ENCODE data around the gene PDE4A. TPM values are rescaled to one million over a fixed set of nuclear protein-coding genes. Genes with fewer than 3 reads are reported as not detected.

The PDE4A gene
- polyA plus RNA-seq, 3 donors: 4.7 to 14.8 (median 5.8) TPM

- Mint-ChIP-seq H3K4me3 (peak overlapping the region in 1 of 2 donors; percentile 16), H3K27ac (no peak overlapping the region), H3K36me3 (peaks cover 0 to 2% of the 10 kb centered on the region in 2 donors), H3K4me1 (peaks cover 22% of the 10 kb centered on the region), H3K9me3 (peaks cover 0 to 5% (median 0%) of the 10 kb centered on the region in 7 donors), H3K27me3 (ENCODE audit: low read depth in 3 of 3) (peaks cover 4 to 9% (median 5%) of the 10 kb centered on the region in 3 donors)
- Histone ChIP-seq H3K9ac (ENCODE audit: insufficient read depth, low read length, poor library complexity, severe bottlenecking) (no peak overlapping the region), H3K36me3 (replicated peaks in 1 of 2; ENCODE audit: control insufficient read depth in 1 of 2, insufficient read depth in 2 of 2, low read length in 2 of 2) (no peaks in the 10 kb centered on the region), H2AFZ (ENCODE audit: insufficient read depth, low read depth, low read length, poor library complexity, severe bottlenecking) (no peak overlapping the region), H3K9me3 (replicated peaks in 1 of 2; ENCODE audit: control insufficient read depth in 1 of 2, insufficient read depth in 1 of 2, low read length in 2 of 2) (no peaks in the 10 kb centered on the region), H3K27ac (ENCODE audit: low read depth in 1 of 2, low read length in 2 of 2) (no peak overlapping the region), H3K79me2 (ENCODE audit: insufficient read depth, low read length) (peaks cover 7% of the 10 kb centered on the region), H4K20me1 (ENCODE audit: insufficient read depth, low read length) (no peaks in the 10 kb centered on the region), H3K4me3 (replicated peaks in 1 of 3; ENCODE audit: low read depth in 2 of 3, low read length in 3 of 3) (no peak overlapping the region), H3K27me3 (ENCODE audit: control insufficient read depth in 2 of 2, insufficient read depth in 2 of 2, low read length in 2 of 2) (peaks cover 3% of the 10 kb centered on the region in 2 donors), H3K4me1 (ENCODE audit: control insufficient read depth in 1 of 2, insufficient read depth in 2 of 2, low read length in 2 of 2) (peaks cover 19 to 22% of the 10 kb centered on the region in 2 donors), H3K4me2 (replicated peaks; ENCODE audit: extremely low read depth, low read length, poor library complexity, severe bottlenecking) (no peak overlapping the region)
- TF ChIP-seq CTCF (IDR thresholded peaks at IDR 0.05): no peak
- intact Hi-C loops (cut with micrococcal nuclease): loop anchor here (5.0 to 10.0 kb wide), 3 partner anchors 54 to 573 kb away; partner anchors contain the start of gene OLFM2 (in 1 of the 2)
- no peak for DNase-seq
- 98% methylated on average over 11 of the region's 16 CpGs for WGBS (ENCODE audit: insufficient coverage)
These were observed 87.7 kb downstream of the PDE4A start for GRCh38 chr19:10508036-10508435.

GRCh38 chr19:10508707-10509106 is 88.4 kb downstream of the PDE4A start:
- H3K4me1 ChIP-seq (ENCODE audit: control insufficient read depth in 1 of 2, insufficient read depth in 2 of 2, low read length in 2 of 2): peaks cover 14 to 16% of the 10 kb centered on the region in 2 donors
- no peak for DNase-seq
- no peak overlapping the region for H3K4me3 Mint-ChIP-seq
- H3K79me2 ChIP-seq (ENCODE audit: insufficient read depth, low read length): no peaks in the 10 kb centered on the region
- peaks cover 0 to 7% (median 0%) of the 10 kb centered on the region in 7 donors for H3K9me3 Mint-ChIP-seq
- intact Hi-C loops (cut with micrococcal nuclease): loop anchor here (5.0 to 10.0 kb wide), 3 partner anchors 54 to 574 kb away; partner anchors contain the start of gene OLFM2 (in 1 of the 2)
- no peak overlapping the region for H3K4me2 ChIP-seq (replicated peaks; ENCODE audit: extremely low read depth, low read length, poor library complexity, severe bottlenecking)
- no peak overlapping the region for H3K27ac Mint-ChIP-seq
- peaks cover 10% of the 10 kb centered on the region in 2 donors for H3K27me3 ChIP-seq (ENCODE audit: control insufficient read depth in 2 of 2, insufficient read depth in 2 of 2, low read length in 2 of 2)
- H3K36me3 ChIP-seq (replicated peaks in 1 of 2; ENCODE audit: control insufficient read depth in 1 of 2, insufficient read depth in 2 of 2, low read length in 2 of 2): no peaks in the 10 kb centered on the region
- H3K4me3 ChIP-seq (replicated peaks in 1 of 3; ENCODE audit: low read depth in 2 of 3, low read length in 3 of 3): no peak overlapping the region
- H3K27me3 Mint-ChIP-seq (ENCODE audit: low read depth in 3 of 3): peaks cover 10 to 15% (median 12%) of the 10 kb centered on the region in 3 donors
- no peak overlapping the region for H2AFZ ChIP-seq (ENCODE audit: insufficient read depth, low read depth, low read length, poor library complexity, severe bottlenecking)
- TF ChIP-seq CTCF (IDR thresholded peaks at IDR 0.05): no peak
- no peak overlapping the region for H3K9ac ChIP-seq (ENCODE audit: insufficient read depth, low read length, poor library complexity, severe bottlenecking)
- H3K4me1 Mint-ChIP-seq: peaks cover 20% of the 10 kb centered on the region
- H3K9me3 ChIP-seq (replicated peaks in 1 of 2; ENCODE audit: control insufficient read depth in 1 of 2, insufficient read depth in 1 of 2, low read length in 2 of 2): peaks cover 0 to 5% of the 10 kb centered on the region in 2 donors
- H3K27ac ChIP-seq (ENCODE audit: low read depth in 1 of 2, low read length in 2 of 2): no peak overlapping the region
- H3K36me3 Mint-ChIP-seq: peaks cover 3 to 8% of the 10 kb centered on the region in 2 donors
- no peaks in the 10 kb centered on the region for H4K20me1 ChIP-seq (ENCODE audit: insufficient read depth, low read length)
- 79% methylated on average over 2 of the region's 3 CpGs for WGBS (ENCODE audit: insufficient coverage)
